ENCODE results near the gene LZTS2.

The LZTS2 gene

DNA sequence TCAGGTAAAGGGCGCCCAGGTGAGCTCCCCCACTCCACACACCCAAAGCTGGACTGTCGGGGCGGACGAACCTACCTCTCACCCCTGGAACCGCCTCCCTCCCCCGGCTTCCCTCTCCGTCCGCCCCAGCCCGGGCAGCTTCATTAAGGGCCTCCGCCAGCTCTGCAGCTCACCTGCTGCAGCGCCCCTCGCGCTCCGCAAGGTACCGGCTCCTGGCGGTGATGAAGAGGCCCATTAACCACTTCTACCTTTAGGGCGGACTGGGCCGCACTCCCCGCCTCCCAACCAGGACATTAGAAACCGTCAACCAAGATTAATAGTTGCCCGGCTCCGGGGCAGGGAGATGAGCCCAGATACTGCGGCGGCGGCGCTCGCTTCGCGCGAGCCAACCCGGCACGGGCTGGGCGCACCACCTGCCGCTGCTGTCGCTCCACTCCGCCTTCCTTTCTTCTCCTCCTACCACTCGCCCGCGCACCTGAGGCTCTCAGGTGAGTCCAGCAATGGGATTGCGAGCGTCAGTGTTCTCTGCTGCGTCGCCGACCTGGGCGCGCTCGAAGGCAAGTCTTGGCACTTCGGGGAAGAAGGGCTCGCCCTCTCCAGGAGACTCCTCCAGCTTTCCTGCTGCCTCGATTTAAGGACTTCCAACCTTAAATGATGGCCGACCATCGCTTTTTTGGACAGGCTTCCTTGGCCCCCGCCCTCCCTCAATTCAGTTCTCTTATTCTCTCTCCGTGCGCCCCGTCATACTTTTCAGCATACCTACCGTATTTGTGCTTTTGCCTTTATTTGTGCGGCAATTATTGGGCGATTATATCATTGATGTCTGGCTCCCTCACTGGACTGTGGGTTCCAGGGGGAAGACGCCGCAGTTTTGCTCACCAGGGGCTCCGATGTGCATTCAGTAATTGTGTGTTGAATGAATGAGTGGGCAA, 48.6 kb downstream of the LZTS2 start:
- peaks cover 10 to 59% (median 27%) of the 10 kb centered on the region in 5 experiments for H3K27me3 ChIP-seq (replicated peaks in 2 of 5; ENCODE audit: control insufficient read depth in 4 of 5, insufficient read depth in 5 of 5, low read length in 4 of 5)
- CTCF ChIA-PET = interaction anchor here (1.8 to 67.5 kb wide), 4 partner anchors 5 to 93 kb away, joined by 5 to 1574 read pairs (median 790); partner anchors contain the start of genes KAZALD1, PDZD7 and SFXN3
- H3K36me3 ChIP-seq (ENCODE audit: control insufficient read depth in 4 of 4, insufficient read depth in 4 of 4, low read length in 3 of 4) = peaks cover 0 to 2% (median 0%) of the 10 kb centered on the region in 4 experiments
- POLR2A ChIA-PET = interaction anchor here (0.5 to 0.6 kb wide), 2 partner anchors 73 to 441 kb away, joined by 3 to 7 read pairs; no protein-coding TSS in a partner anchor
- H3K4me3 ChIP-seq (ENCODE audit: control insufficient read depth in 1 of 7, extremely low read depth in 1 of 7, insufficient read depth in 4 of 7, low read depth in 2 of 7, low read length in 6 of 7) = peak overlapping the region in 1 of 7 experiments; percentile 4
- DNase-seq = no peak
- H3K9me3 ChIP-seq (ENCODE audit: control extremely low read depth in 1 of 5, control insufficient read depth in 4 of 5, insufficient read depth in 2 of 5, low read depth in 1 of 5, low read length in 4 of 5) = no peaks in the 10 kb centered on the region
- WGBS (ENCODE audit: insufficient coverage) = 10% methylated on average over 43 of the region's 62 CpGs
- H3K4me1 ChIP-seq (ENCODE audit: control extremely low read depth in 1 of 4, control insufficient read depth in 4 of 4, insufficient read depth in 4 of 4, low read length in 3 of 4) = peaks cover 0 to 29% (median 22%) of the 10 kb centered on the region in 4 experiments
- no peak overlapping the region for H3K27ac ChIP-seq (ENCODE audit: insufficient read depth in 1 of 2, low read depth in 1 of 2, low read length in 2 of 2, poor library complexity in 1 of 2, severe bottlenecking in 2 of 2)

DNA sequence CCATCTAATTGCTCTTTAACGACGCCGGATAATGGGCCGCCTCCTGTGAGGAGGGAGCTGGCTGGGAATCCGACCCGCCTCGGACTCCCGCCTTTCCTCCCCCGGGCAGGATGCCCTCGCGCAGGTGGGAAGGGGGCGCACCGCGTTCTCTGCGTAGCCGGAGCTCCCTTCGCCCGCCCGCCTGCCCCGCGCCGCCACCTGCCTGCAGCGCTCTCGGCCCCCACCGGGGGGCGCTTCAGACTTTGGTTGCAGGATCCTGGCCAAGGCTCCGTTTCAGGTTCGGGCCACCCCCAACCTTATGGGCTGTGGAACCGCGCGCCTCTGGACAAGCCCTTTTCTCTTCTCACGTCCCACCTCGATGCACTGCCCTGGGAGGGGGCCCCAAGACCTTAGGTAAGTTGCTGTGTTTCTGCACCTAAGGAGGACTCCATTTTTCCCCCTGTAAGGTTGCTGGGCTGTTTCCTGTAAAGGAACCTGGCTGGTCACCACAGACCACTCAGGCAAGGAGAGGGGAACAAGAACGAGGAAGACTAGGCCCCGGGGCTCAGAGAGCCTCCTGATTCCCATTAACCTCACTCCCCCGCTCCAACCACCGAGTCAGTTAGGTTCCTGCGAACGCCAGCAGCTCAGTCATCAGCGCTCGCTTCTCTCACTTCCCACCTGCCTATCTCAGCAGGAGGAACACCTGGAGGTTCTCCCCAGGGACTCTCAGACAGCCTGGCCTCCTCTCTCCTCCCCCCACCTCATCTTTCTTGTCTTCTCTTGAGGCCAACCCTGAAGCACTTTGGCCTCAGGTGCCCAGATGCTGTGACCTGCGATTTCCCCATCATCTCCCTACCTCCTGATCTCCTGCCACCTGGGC, 50.8 kb downstream of the LZTS2 start:
- ChIA-PET POLR2A (interaction anchor here (0.8 to 1.0 kb wide), 3 partner anchors 13 to 32 kb away, joined by 3 read pairs; no protein-coding TSS in a partner anchor), CTCF (interaction anchor here (0.8 to 67.5 kb wide), 10 partner anchors 7 to 92 kb away, joined by 3 to 1574 read pairs (median 6); partner anchors contain the start of genes KAZALD1, PDZD7 and SFXN3)
- peak; percentile 56 to 73 (median 70) for DNase-seq
- Histone ChIP-seq H3K4me3 (ENCODE audit: control insufficient read depth in 1 of 7, extremely low read depth in 1 of 7, insufficient read depth in 4 of 7, low read depth in 2 of 7, low read length in 6 of 7) (peak overlapping the region in 5 of 7 experiments; percentile 3 to 53 (median 17)), H3K9me3 (ENCODE audit: control extremely low read depth in 1 of 5, control insufficient read depth in 4 of 5, insufficient read depth in 2 of 5, low read depth in 1 of 5, low read length in 4 of 5) (no peaks in the 10 kb centered on the region), H3K27ac (ENCODE audit: insufficient read depth in 1 of 2, low read depth in 1 of 2, low read length in 2 of 2, poor library complexity in 1 of 2, severe bottlenecking in 2 of 2) (no peak overlapping the region), H3K4me1 (ENCODE audit: control extremely low read depth in 1 of 4, control insufficient read depth in 4 of 4, insufficient read depth in 4 of 4, low read length in 3 of 4) (peaks cover 5 to 38% (median 29%) of the 10 kb centered on the region in 4 experiments), H3K27me3 (replicated peaks in 2 of 5; ENCODE audit: control insufficient read depth in 4 of 5, insufficient read depth in 5 of 5, low read length in 4 of 5) (peaks cover 8 to 56% (median 24%) of the 10 kb centered on the region in 5 experiments), H3K36me3 (ENCODE audit: control insufficient read depth in 4 of 4, insufficient read depth in 4 of 4, low read length in 3 of 4) (peaks cover 0 to 2% (median 0%) of the 10 kb centered on the region in 4 experiments)
- WGBS (ENCODE audit: insufficient coverage) = 16% methylated on average over 32 of the region's 42 CpGs

DNA sequence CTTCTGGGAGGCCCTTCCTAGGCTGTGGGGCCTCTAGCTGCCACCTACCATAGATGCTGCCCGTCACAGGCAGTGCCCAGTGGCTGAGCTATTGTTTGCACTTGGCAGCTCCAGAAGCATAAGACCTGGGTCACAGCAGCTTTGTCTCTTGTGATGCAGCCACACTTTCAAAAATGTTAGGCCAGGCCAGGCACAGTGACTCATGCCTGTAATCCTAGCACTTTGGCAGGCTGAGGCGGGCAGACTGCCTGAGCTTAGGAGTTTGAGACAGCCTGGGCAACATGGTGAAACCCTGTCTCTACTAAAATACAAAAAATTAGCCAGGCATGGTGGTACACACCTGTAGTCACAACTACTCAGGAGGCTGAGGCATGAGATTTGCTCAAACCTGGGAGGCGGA, 52.7 kb downstream of the LZTS2 start:
- H3K27me3 ChIP-seq (replicated peaks in 2 of 5; ENCODE audit: control insufficient read depth in 4 of 5, insufficient read depth in 5 of 5, low read length in 4 of 5) = peaks cover 8 to 44% (median 21%) of the 10 kb centered on the region in 5 experiments
- H3K4me1 ChIP-seq (ENCODE audit: control extremely low read depth in 1 of 4, control insufficient read depth in 4 of 4, insufficient read depth in 4 of 4, low read length in 3 of 4) = peaks cover 5 to 42% (median 29%) of the 10 kb centered on the region in 4 experiments
- H3K9me3 ChIP-seq (ENCODE audit: control extremely low read depth in 1 of 5, control insufficient read depth in 4 of 5, insufficient read depth in 2 of 5, low read depth in 1 of 5, low read length in 4 of 5) = no peaks in the 10 kb centered on the region
- no peak overlapping the region for H3K27ac ChIP-seq (ENCODE audit: insufficient read depth in 1 of 2, low read depth in 1 of 2, low read length in 2 of 2, poor library complexity in 1 of 2, severe bottlenecking in 2 of 2)
- no peak overlapping the region for H3K4me3 ChIP-seq (ENCODE audit: control insufficient read depth in 1 of 7, extremely low read depth in 1 of 7, insufficient read depth in 4 of 7, low read depth in 2 of 7, low read length in 6 of 7)
- DNase-seq = no peak
- WGBS (ENCODE audit: insufficient coverage) = 96% methylated on average over 2 of the region's 3 CpGs
- CTCF ChIA-PET = interaction anchor here (0.9 to 67.5 kb wide), 8 partner anchors 9 to 90 kb away, joined by 3 to 1574 read pairs (median 11); partner anchors contain the start of genes KAZALD1, PDZD7 and SFXN3
- POLR2A ChIA-PET = interaction anchor here (0.6 kb wide), 1 partner anchor 9 kb away, joined by 3 read pairs; no protein-coding TSS in a partner anchor
- H3K36me3 ChIP-seq (ENCODE audit: control insufficient read depth in 4 of 4, insufficient read depth in 4 of 4, low read length in 3 of 4) = peaks cover 0 to 2% (median 0%) of the 10 kb centered on the region in 4 experiments

DNA sequence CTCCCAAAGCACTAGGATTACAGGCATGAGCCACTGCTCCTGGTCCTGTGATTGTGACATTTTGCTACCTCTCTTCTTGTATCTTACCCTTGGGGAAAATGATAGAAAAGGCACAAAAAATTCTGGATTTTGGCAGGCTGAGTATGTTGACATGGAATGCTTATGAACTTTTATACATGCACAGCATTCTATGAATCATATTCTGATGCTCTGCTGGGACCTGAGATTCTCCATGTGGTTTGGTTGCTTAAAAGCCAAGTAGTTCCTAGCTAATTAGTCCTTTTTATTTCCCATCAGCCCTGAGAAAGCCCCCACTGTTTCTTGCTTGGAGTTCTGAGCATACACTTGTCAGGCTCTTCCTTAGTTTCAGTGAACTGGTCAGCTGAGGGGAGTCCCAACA, 53.9 kb downstream of the LZTS2 start:
- POLR2A ChIA-PET = no interaction called here
- DNase-seq = no peak
- Histone ChIP-seq H3K27me3 (replicated peaks in 2 of 5; ENCODE audit: control insufficient read depth in 4 of 5, insufficient read depth in 5 of 5, low read length in 4 of 5) (peaks cover 8 to 32% (median 14%) of the 10 kb centered on the region in 5 experiments), H3K4me3 (ENCODE audit: control insufficient read depth in 1 of 7, extremely low read depth in 1 of 7, insufficient read depth in 4 of 7, low read depth in 2 of 7, low read length in 6 of 7) (no peak overlapping the region), H3K27ac (ENCODE audit: insufficient read depth in 1 of 2, low read depth in 1 of 2, low read length in 2 of 2, poor library complexity in 1 of 2, severe bottlenecking in 2 of 2) (no peak overlapping the region), H3K4me1 (ENCODE audit: control extremely low read depth in 1 of 4, control insufficient read depth in 4 of 4, insufficient read depth in 4 of 4, low read length in 3 of 4) (peaks cover 5 to 37% (median 24%) of the 10 kb centered on the region in 4 experiments), H3K36me3 (ENCODE audit: control insufficient read depth in 4 of 4, insufficient read depth in 4 of 4, low read length in 3 of 4) (peaks cover 0 to 2% (median 0%) of the 10 kb centered on the region in 4 experiments), H3K9me3 (ENCODE audit: control extremely low read depth in 1 of 5, control insufficient read depth in 4 of 5, insufficient read depth in 2 of 5, low read depth in 1 of 5, low read length in 4 of 5) (no peaks in the 10 kb centered on the region)
- CTCF ChIA-PET = interaction anchor here (6.9 to 67.5 kb wide), 4 partner anchors 10 to 87 kb away, joined by 56 to 1574 read pairs (median 818); partner anchors contain the start of genes KAZALD1, PDZD7 and SFXN3

DNA sequence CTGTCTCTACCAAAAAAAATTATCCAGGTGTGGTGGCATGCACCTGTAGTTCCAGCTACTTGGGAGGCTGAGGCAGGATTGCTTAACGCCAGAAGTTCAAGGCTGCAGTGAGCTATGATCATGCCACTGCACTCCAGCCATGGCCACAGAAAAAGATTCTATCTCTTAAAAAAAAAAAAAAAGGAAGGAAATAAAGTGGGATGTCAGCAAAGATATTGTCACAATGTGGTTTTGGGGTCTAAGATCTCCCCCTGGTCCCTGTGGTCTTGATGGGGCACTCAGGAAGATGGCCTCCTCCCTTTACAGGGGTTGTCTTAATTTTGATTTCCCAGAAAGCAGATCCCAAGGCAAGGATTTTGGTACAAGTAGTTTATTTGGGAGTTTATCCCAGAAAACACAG, 54.7 kb downstream of the LZTS2 start:
- CTCF ChIA-PET = interaction anchor here (6.9 to 67.5 kb wide), 4 partner anchors 11 to 86 kb away, joined by 56 to 1574 read pairs (median 818); partner anchors contain the start of genes KAZALD1, PDZD7 and SFXN3
- H3K4me3 ChIP-seq (ENCODE audit: control insufficient read depth in 1 of 7, extremely low read depth in 1 of 7, insufficient read depth in 4 of 7, low read depth in 2 of 7, low read length in 6 of 7) = peak overlapping the region in 1 of 7 experiments; percentile 25
- H3K9me3 ChIP-seq (ENCODE audit: control extremely low read depth in 1 of 5, control insufficient read depth in 4 of 5, insufficient read depth in 2 of 5, low read depth in 1 of 5, low read length in 4 of 5) = no peaks in the 10 kb centered on the region
- peaks cover 0 to 2% (median 0%) of the 10 kb centered on the region in 4 experiments for H3K36me3 ChIP-seq (ENCODE audit: control insufficient read depth in 4 of 4, insufficient read depth in 4 of 4, low read length in 3 of 4)
- POLR2A ChIA-PET = interaction anchor here (0.8 kb wide), 1 partner anchor 9 kb away, joined by 4 read pairs; no protein-coding TSS in a partner anchor
- no peak overlapping the region for H3K27ac ChIP-seq (ENCODE audit: insufficient read depth in 1 of 2, low read depth in 1 of 2, low read length in 2 of 2, poor library complexity in 1 of 2, severe bottlenecking in 2 of 2)
- peak; percentile 79 to 91 (median 90) for DNase-seq
- peaks cover under 1 to 23% (median 6%) of the 10 kb centered on the region in 5 experiments for H3K27me3 ChIP-seq (replicated peaks in 2 of 5; ENCODE audit: control insufficient read depth in 4 of 5, insufficient read depth in 5 of 5, low read length in 4 of 5)
- peaks cover 5 to 32% (median 23%) of the 10 kb centered on the region in 4 experiments for H3K4me1 ChIP-seq (ENCODE audit: control extremely low read depth in 1 of 4, control insufficient read depth in 4 of 4, insufficient read depth in 4 of 4, low read length in 3 of 4)
- no CpG with 5 or more reads among the region's 1 CpG for WGBS (ENCODE audit: insufficient coverage)

DNA sequence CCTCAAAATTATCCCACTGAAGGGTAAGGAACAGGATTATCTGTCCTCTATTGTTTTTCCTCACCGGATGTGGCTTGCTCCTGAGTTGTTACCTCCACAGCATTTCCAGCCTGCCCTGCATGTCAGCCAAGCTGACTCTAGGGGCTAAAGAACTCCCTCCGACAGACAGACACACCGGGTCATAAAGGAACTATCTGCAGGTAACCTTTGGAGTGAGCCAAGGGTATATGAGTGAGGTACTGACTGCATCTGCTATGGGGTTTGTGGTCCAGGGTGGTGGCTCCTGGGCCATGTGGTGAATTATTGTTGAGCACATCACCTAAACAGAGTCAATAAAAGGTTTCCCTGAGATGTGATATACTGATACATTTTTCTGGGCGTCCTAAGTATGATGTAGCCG, 55.3 kb downstream of the LZTS2 start:
- ChIA-PET CTCF (interaction anchor here (6.9 to 67.5 kb wide), 4 partner anchors 12 to 86 kb away, joined by 56 to 1574 read pairs (median 818); partner anchors contain the start of genes KAZALD1, PDZD7 and SFXN3), POLR2A (interaction anchor here (0.8 kb wide), 1 partner anchor 8 kb away, joined by 4 read pairs; no protein-coding TSS in a partner anchor)
- Histone ChIP-seq H3K4me1 (ENCODE audit: control extremely low read depth in 1 of 4, control insufficient read depth in 4 of 4, insufficient read depth in 4 of 4, low read length in 3 of 4) (peaks cover 8 to 36% (median 27%) of the 10 kb centered on the region in 4 experiments), H3K36me3 (ENCODE audit: control insufficient read depth in 4 of 4, insufficient read depth in 4 of 4, low read length in 3 of 4) (peaks cover 0 to 2% (median 0%) of the 10 kb centered on the region in 4 experiments), H3K27ac (ENCODE audit: insufficient read depth in 1 of 2, low read depth in 1 of 2, low read length in 2 of 2, poor library complexity in 1 of 2, severe bottlenecking in 2 of 2) (no peak overlapping the region), H3K9me3 (ENCODE audit: control extremely low read depth in 1 of 5, control insufficient read depth in 4 of 5, insufficient read depth in 2 of 5, low read depth in 1 of 5, low read length in 4 of 5) (no peaks in the 10 kb centered on the region), H3K4me3 (ENCODE audit: control insufficient read depth in 1 of 7, extremely low read depth in 1 of 7, insufficient read depth in 4 of 7, low read depth in 2 of 7, low read length in 6 of 7) (no peak overlapping the region), H3K27me3 (replicated peaks in 2 of 5; ENCODE audit: control insufficient read depth in 4 of 5, insufficient read depth in 5 of 5, low read length in 4 of 5) (peaks cover 0 to 18% (median 6%) of the 10 kb centered on the region in 5 experiments)
- 81% methylated on average over 2 of the region's 5 CpGs for WGBS (ENCODE audit: insufficient coverage)
- DNase-seq = peak in 2 of 3 donors; percentile 30 to 40
